B cell (primary cell): ENCODE data around the gene SEZ6L2. TPM values are rescaled to one million over a fixed set of nuclear protein-coding genes. Genes with fewer than 3 reads are reported as not detected.

Experiments
- ATAC-seq: fragments of 200-7000 bp; cut with Tn5 transposase; one replicate; pipeline ENCODE4 v1.10.0; 2021; ENCODE audit warnings: low read depth, mild to moderate bottlenecking, moderate number of reproducible peaks, moderate library complexity
- CTCF ChIA-PET: fragments of 350-600 bp; sonication (Branson Sonifier 250); formaldehyde crosslinking; loops from one replicate; lab custom pipeline; 2021; ENCODE audit warnings: antibody characterized with exemption, inconsistent platforms; lab: Charles Lee
- POLR2A ChIA-PET: fragments of 350-600 bp; sonication (Branson Sonifier 250); formaldehyde crosslinking; loops from one replicate; lab custom pipeline; 2021; ENCODE audit warnings: antibody characterized with exemption; lab: Charles Lee
- DNase-seq: peaks from one replicate; pipeline ENCODE4 v3.0.0; 2013
- H2AFZ ChIP-seq: 2 replicates; pipeline ENCODE4 v1.6.1; 2012; ENCODE audit warnings: mild to moderate bottlenecking, low read depth, low read length; ENCODE audit not compliant: insufficient read depth, poor library complexity, severe bottlenecking
- H3K27ac ChIP-seq, 2 donors: 1 replicate in 1 of 2; 2 replicates in 1 of 2; pipeline ENCODE4 v1.5.1; 2012 to 2013; ENCODE audit warnings: low read length in 2 of 2, mild to moderate bottlenecking in 2 of 2, moderate library complexity in 1 of 2
- H3K27me3 ChIP-seq, 4 experiments: fragments of 200-600 bp in 1 of 4; sonication (generic) in 1 of 4; replicated peaks in 1 of 4; 1 replicate in 2 of 4; 2 replicates in 2 of 4; pipeline versions ENCODE4 v1.6.1 to v1.7.0; 2013 to 2016; ENCODE audit warnings: low read length in 3 of 4, mild to moderate bottlenecking in 2 of 4, mixed read lengths in 1 of 4, moderate library complexity in 1 of 4; ENCODE audit not compliant: insufficient read depth in 4 of 4, control insufficient read depth in 3 of 4; ENCODE audit errors: control extremely low read depth in 1 of 4
- H3K36me3 ChIP-seq, 2 experiments: replicated peaks in 1 of 2; 1 replicate in 1 of 2; 2 replicates in 1 of 2; pipeline versions ENCODE4 v1.6.1 to v1.7.1; 2013; ENCODE audit warnings: low read length in 1 of 2; ENCODE audit not compliant: insufficient read depth in 2 of 2, control insufficient read depth in 1 of 2; ENCODE audit errors: control extremely low read depth in 1 of 2, extremely low read depth in 1 of 2
- H3K4me1 ChIP-seq, 2 donors: fragments of 200-600 bp in 1 of 2; sonication (generic) in 1 of 2; 1 replicate in 1 of 2; 2 replicates in 1 of 2; pipeline versions ENCODE4 v1.5.1 to v1.6.1; 2013 to 2017; ENCODE audit warnings: low read length in 2 of 2; ENCODE audit not compliant: control insufficient read depth in 2 of 2, insufficient read depth in 2 of 2
- H3K4me2 ChIP-seq: replicated peaks from 2 replicates; pipeline ENCODE3; 2012; ENCODE audit warnings: mild to moderate bottlenecking, low read depth, low read length; ENCODE audit not compliant: poor library complexity, severe bottlenecking
- H3K4me3 ChIP-seq, 5 experiments: fragments of 200-600 bp in 1 of 5; sonication (generic) in 1 of 5; 1 replicate in 3 of 5; 2 replicates in 2 of 5; pipeline versions ENCODE4 v1.5.1 to v1.7.0; 2011 to 2016; ENCODE audit warnings: low read length in 4 of 5, mild to moderate bottlenecking in 4 of 5, low read depth in 2 of 5, control low read depth in 1 of 5, moderate library complexity in 1 of 5; ENCODE audit not compliant: insufficient read depth in 1 of 5; ENCODE audit errors: control extremely low read depth in 1 of 5, extremely low read depth in 1 of 5
- H3K79me2 ChIP-seq: fragments of 200-600 bp; sonication (generic); one replicate; pipeline ENCODE4 v1.6.0; 2016; ENCODE audit warnings: low read length; ENCODE audit not compliant: control insufficient read depth, insufficient read depth
- H3K9ac ChIP-seq: fragments of 200-600 bp; sonication (generic); 2 replicates; pipeline ENCODE4 v1.6.1; 2017; ENCODE audit warnings: mild to moderate bottlenecking, low read length, moderate library complexity
- H3K9me3 ChIP-seq, 3 donors: one replicate each; pipeline versions ENCODE4 v1.6.1 to v1.7.1; 2013; ENCODE audit warnings: low read length in 2 of 3; ENCODE audit not compliant: control insufficient read depth in 2 of 3, insufficient read depth in 1 of 3; ENCODE audit errors: control extremely low read depth in 1 of 3
- H4K20me1 ChIP-seq: 2 replicates; pipeline ENCODE4 v1.6.0; 2012; ENCODE audit warnings: mild to moderate bottlenecking, low read length; ENCODE audit not compliant: insufficient read depth, control insufficient read depth, poor library complexity, severe bottlenecking
- H3K27ac Mint-ChIP-seq: one replicate; pipeline ENCODE4 v1.8.0; 2021; ENCODE audit warnings: mixed read lengths
- H3K27me3 Mint-ChIP-seq: one replicate; pipeline ENCODE4 v1.8.0; 2021; ENCODE audit warnings: mixed read lengths
- H3K4me1 Mint-ChIP-seq: one replicate; pipeline ENCODE4 v1.8.0; 2021; ENCODE audit warnings: mixed read lengths
- H3K4me3 Mint-ChIP-seq: one replicate; pipeline ENCODE4 v1.8.0; 2021; ENCODE audit warnings: mixed read lengths
- H3K9me3 Mint-ChIP-seq: one replicate; pipeline ENCODE4 v1.8.0; 2022; ENCODE audit warnings: mixed read lengths; ENCODE audit not compliant: insufficient read depth
- EZH2 ChIP-seq: IDR thresholded peaks from 2 replicates; pipeline ENCODE4 v1.6.1; 2012; ENCODE audit warnings: borderline replicate concordance, low read depth, mild to moderate bottlenecking, moderate library complexity, low read length; ENCODE audit not compliant: insufficient read depth, poor library complexity, severe bottlenecking
- WGBS: methylation state at CpG from one replicate; pipeline ENCODE4 v1.1.5; 2013; ENCODE audit warnings: missing lambda C conversion rate; ENCODE audit not compliant: insufficient coverage; 5-methylcytosine and 5-hydroxymethylcytosine counted together
- intact Hi-C: fragments of 100-400 bp; cut with micrococcal nuclease; formaldehyde crosslinking; loops from one replicate; pipeline ENCODE4 v1.10.0; 2022
- polyA plus RNA-seq: library from polyadenylated mRNA; depleted of rRNA; stranded (reverse); fragments of >200 nt; gene quantifications from 2 replicates; pipeline ENCODE4 v1.2.3, GENCODE V29; 2012
- total RNA-seq, 2 donors: library from RNA; stranded (reverse); fragments of 120-200 nt in 1 of 2; gene quantifications; 1 replicate in 1 of 2; 2 replicates in 1 of 2; pipeline versions ENCODE4 v1.2.3 to v1.2.4, GENCODE V29; 2013 to 2022
- TF ChIP-seq, protein P1 (sequence below): fragments of 200-600 bp; IDR thresholded peaks from one replicate; pipeline ENCODE4 v1.8.0; 2022; ENCODE audit warnings: antibody characterized with exemption, mild to moderate bottlenecking

SEZ6L2 gene
- total and polyA plus RNA-seq, 2 donors (not counting 1 experiment from before 2014, with no cell fraction given) = 0.10 TPM; not detected in 1

GRCh38 chr16:29897333-29897732, 2.0 kb downstream of the SEZ6L2 start:
- no peak for DNase-seq
- H3K4me3 Mint-ChIP-seq = no peak overlapping the region

DNA sequence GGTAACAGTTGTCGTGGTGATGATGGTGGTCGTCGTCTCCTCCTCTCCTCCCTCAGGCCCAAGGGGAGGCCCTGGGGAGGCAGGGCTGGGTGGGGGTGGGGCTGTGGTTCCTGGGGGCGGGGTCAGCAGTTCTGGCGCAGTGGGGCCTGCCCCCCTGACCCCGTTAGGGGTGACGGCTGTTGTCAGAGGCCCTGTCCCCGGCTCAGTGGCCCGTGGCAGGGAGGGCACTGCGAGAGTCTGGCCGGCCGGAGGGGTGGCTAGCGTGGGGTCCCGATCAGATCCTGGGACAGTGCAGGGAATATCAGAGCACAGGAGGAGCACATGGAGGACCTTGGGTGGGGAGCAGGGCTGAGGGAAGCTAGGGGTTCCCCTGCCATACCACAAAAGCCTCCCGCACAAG, 2.5 kb downstream of the SEZ6L2 start:
- TF ChIP-seq EZH2 = no peak
- TF ChIP-seq, protein P1, sequence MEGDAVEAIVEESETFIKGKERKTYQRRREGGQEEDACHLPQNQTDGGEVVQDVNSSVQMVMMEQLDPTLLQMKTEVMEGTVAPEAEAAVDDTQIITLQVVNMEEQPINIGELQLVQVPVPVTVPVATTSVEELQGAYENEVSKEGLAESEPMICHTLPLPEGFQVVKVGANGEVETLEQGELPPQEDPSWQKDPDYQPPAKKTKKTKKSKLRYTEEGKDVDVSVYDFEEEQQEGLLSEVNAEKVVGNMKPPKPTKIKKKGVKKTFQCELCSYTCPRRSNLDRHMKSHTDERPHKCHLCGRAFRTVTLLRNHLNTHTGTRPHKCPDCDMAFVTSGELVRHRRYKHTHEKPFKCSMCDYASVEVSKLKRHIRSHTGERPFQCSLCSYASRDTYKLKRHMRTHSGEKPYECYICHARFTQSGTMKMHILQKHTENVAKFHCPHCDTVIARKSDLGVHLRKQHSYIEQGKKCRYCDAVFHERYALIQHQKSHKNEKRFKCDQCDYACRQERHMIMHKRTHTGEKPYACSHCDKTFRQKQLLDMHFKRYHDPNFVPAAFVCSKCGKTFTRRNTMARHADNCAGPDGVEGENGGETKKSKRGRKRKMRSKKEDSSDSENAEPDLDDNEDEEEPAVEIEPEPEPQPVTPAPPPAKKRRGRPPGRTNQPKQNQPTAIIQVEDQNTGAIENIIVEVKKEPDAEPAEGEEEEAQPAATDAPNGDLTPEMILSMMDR = no peak
- WGBS = 62% methylated on average over 9 of the region's 15 CpGs
- Histone ChIP-seq H4K20me1 (no peaks in the 10 kb centered on the region), H3K27ac (no peak overlapping the region), H3K36me3 (no peaks in the 10 kb centered on the region), H3K27me3 (peaks cover 0 to 48% (median 25%) of the 10 kb centered on the region in 4 experiments), H3K4me1 (peaks cover 15 to 22% of the 10 kb centered on the region in 2 donors), H3K79me2 (no peaks in the 10 kb centered on the region), H3K9ac (no peak overlapping the region), H3K9me3 (peaks cover 0 to 22% (median 0%) of the 10 kb centered on the region in 3 donors), H3K4me2 (no peak overlapping the region), H3K4me3 (no peak overlapping the region), H2AFZ (no peak overlapping the region)
- intact Hi-C loops = no loop called here
- ChIA-PET CTCF (interaction anchor here (0.6 kb wide), 1 partner anchor 93 kb away, joined by 3 read pairs; no protein-coding TSS in a partner anchor), POLR2A (no interaction called here)
- Mint-ChIP-seq H3K4me3 (no peak overlapping the region), H3K9me3 (no peaks in the 10 kb centered on the region), H3K27me3 (peaks cover 35% of the 10 kb centered on the region), H3K4me1 (peaks cover 3% of the 10 kb centered on the region), H3K27ac (no peak overlapping the region)
- no peak for DNase-seq
- ATAC-seq = no peak

More at GRCh38 chr16:29897333-29897732, 2.0 kb downstream of the SEZ6L2 start:
- Histone ChIP-seq H4K20me1 (no peaks in the 10 kb centered on the region), H3K27me3 (peaks cover 0 to 48% (median 25%) of the 10 kb centered on the region in 4 experiments), H3K27ac (no peak overlapping the region), H3K4me3 (no peak overlapping the region), H3K79me2 (no peaks in the 10 kb centered on the region), H2AFZ (no peak overlapping the region), H3K9me3 (peaks cover 0 to 22% (median 0%) of the 10 kb centered on the region in 3 donors), H3K36me3 (no peaks in the 10 kb centered on the region), H3K4me1 (peaks cover 15 to 22% of the 10 kb centered on the region in 2 donors), H3K9ac (no peak overlapping the region), H3K4me2 (no peak overlapping the region)
- Mint-ChIP-seq H3K27me3 (peaks cover 37% of the 10 kb centered on the region), H3K27ac (no peak overlapping the region), H3K9me3 (no peaks in the 10 kb centered on the region), H3K4me1 (peaks cover 3% of the 10 kb centered on the region)
- no peak for ATAC-seq
- TF ChIP-seq EZH2 = no peak
- TF ChIP-seq, protein P1 = no peak
- CTCF ChIA-PET = no interaction called here
- POLR2A ChIA-PET = no interaction called here
- 72% methylated on average over 4 of the region's 4 CpGs for WGBS
- intact Hi-C loops = no loop called here
